GM12801 (cell line): ENCODE measurements around the gene ATE1.

Experiments
- CTCF ChIP-seq: IDR thresholded peaks from one replicate; pipeline ENCODE4 v1.5.1; 2011; ENCODE audit warnings: control low read depth; ENCODE audit not compliant: insufficient read length; ENCODE audit errors: extremely low read depth

Gene ATE1

GRCh38 chr10:121822180-121822579, 105.7 kb downstream of the ATE1 start:
- no peak for TF ChIP-seq CTCF

- no peak for TF ChIP-seq CTCF
Measured at GRCh38 chr10:121819049-121819448, 108.8 kb downstream of the ATE1 start.

DNA sequence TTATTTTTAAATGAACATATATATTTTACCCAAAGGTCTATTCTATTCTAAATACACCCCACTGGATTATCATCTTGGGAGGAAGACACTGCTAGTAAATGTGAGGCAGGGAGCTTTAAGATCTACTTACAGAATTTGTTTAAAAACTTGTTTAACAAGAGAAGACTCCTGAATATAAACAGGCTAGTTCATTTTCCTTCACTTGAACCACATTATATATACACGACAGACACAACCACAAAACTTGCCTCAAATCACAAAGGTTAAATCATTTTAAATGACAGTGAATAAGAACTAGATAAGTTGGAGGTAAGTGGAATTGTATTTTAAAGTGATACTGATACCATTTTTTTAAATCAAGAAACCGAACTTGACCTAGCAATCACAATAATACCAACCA, 109.2 kb downstream of the ATE1 start:
- TF ChIP-seq CTCF, result no peak

DNA sequence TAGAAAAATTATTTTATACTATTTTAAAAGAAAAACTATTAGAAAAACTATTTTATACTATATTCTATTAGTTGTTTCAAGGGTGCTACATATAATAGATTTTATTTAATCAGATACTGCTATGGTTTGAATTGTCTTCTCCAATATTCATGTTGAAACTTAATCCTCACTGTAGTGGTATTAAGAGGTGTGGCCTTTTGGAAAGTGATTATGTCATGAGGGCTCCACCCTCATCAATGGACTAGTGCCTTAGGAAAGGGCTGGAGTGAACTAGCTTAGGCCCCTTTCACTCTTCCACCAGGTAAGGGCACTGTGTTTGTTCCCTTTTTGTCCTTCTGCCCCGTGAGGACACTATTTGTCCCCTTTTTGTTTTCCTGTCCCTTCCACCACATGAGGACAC, 111.6 kb downstream of the ATE1 start:
- TF ChIP-seq CTCF, result no peak

DNA sequence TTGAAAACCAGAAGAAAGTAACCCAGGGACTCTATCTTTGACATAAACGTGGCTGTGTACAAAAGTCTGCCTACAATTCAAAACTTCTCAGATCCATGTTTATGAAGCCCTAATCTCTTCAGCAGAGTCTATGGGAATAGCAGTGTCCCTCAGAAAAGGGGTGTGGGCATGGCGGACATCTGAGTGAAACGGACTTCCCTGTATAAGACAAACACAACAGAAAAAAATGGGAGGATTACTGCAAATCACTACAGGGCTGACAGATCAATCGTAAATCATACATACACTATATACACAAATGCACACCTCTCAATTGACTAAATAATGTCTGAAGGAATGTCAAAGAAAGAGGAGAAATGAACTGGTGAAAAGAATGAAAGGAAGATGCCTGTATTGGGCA, 114.0 kb downstream of the ATE1 start:
- TF ChIP-seq CTCF, result no peak

DNA sequence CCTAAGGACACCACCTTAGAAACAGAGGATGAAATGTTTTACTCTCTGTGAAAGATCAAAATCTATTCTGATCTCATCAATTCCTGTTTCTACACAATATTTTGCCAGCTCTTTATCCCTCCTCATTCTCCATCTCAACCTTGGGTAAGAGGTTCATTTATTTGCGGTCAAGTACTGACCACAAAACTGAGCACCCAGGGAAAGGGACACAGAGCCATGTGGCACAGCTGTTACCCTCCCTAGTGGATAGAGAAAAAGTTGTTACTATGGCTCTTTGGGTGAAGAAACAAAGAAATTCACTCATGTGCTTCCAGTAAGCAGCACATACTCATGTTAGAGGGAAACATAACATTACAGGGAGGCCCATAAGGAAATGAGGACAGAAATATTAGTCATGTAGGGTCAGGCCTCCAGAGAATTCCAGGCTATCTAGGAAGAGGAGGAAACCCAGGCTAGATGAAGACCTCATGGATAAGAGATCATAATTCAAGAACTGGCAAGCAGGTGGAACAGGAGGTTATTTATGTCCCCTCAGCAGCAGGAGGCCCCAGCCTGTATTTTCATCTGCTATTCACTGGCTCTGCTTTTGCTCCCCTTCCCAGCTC, 114.5 kb downstream of the ATE1 start:
- no peak for TF ChIP-seq CTCF

GRCh38 chr10:121812031-121812430, 115.8 kb downstream of the ATE1 start:
- no peak for TF ChIP-seq CTCF

GRCh38 chr10:121811386-121811785, 116.4 kb downstream of the ATE1 start:
- TF ChIP-seq CTCF, result no peak
